Sigmoid colon (tissue), 7 donors: Measurements from ENCODE around the gene GMFB. TPM values are rescaled to one million over a fixed set of nuclear protein-coding genes. Genes with fewer than 3 reads are reported as not detected.

Experiments
- DNase-seq: peaks from one replicate; pipeline ENCODE4 v3.0.0-alpha.2; 2019
- H3K27ac ChIP-seq, 4 donors: fragments of 200-600 bp; sonication (generic); one replicate each; pipeline ENCODE4 v1.5.1; 2016 to 2019; ENCODE audit warnings: mild to moderate bottlenecking in 1 of 4
- H3K27me3 ChIP-seq, 3 donors: fragments of 200-600 bp; sonication (generic); one replicate each; pipeline ENCODE4 v1.5.1; 2019; ENCODE audit warnings: mild to moderate bottlenecking in 1 of 3
- H3K36me3 ChIP-seq, 4 donors: fragments of 200-600 bp; sonication (generic); one replicate each; pipeline ENCODE4 v1.5.1; 2016 to 2019
- H3K4me1 ChIP-seq, 4 donors: fragments of 200-600 bp; sonication (generic); one replicate each; pipeline ENCODE4 v1.5.1; 2017 to 2019
- H3K4me3 ChIP-seq, 4 donors: fragments of 200-600 bp; sonication (generic); one replicate each; pipeline ENCODE4 v1.5.1; 2017 to 2019; ENCODE audit warnings: mild to moderate bottlenecking in 2 of 4, moderate library complexity in 1 of 4
- H3K9me3 ChIP-seq, 4 donors: fragments of 200-600 bp in 3 of 4; sonication (generic) in 3 of 4; one replicate each; pipeline versions ENCODE4 v1.5.1 to v1.6.1; 2013 to 2019
- CTCF ChIP-seq, 4 experiments: fragments of 450-650 bp in 3 of 4; fragments of 200-600 bp in 1 of 4; IDR thresholded peaks; one replicate each; pipeline ENCODE4 v1.5.1; 2016 to 2019; ENCODE audit warnings: antibody characterized with exemption in 4 of 4, mild to moderate bottlenecking in 3 of 4, moderate library complexity in 2 of 4
- EP300 ChIP-seq, 4 donors: sonication (generic); formaldehyde crosslinking; IDR thresholded peaks; one replicate each; pipeline ENCODE4 v1.6.1; 2017; ENCODE audit warnings: antibody characterized with exemption in 4 of 4
- POLR2A ChIP-seq, 2 donors: fragments of 450-650 bp; IDR thresholded peaks; one replicate each; pipeline ENCODE4 v1.6.1; 2016; ENCODE audit warnings: antibody characterized with exemption in 2 of 2, mild to moderate bottlenecking in 2 of 2, moderate library complexity in 2 of 2
- POLR2AphosphoS5 ChIP-seq, 4 donors: sonication (generic); formaldehyde crosslinking; IDR thresholded peaks; one replicate each; pipeline ENCODE4 v1.6.1; 2017; ENCODE audit warnings: antibody characterized with exemption in 4 of 4
- WGBS, 2 donors: extraction: QIAGEN DNeasy Blood & Tissue Kit; methylation state at CpG; one replicate each; pipeline ENCODE4 v1.1.7; 2013; 5-methylcytosine and 5-hydroxymethylcytosine counted together
- intact Hi-C: fragments of 100-400 bp; cut with DNase I; formaldehyde crosslinking; loops from one replicate; pipeline ENCODE4 v1.15.1; 2023
- polyA plus RNA-seq, 3 donors: library from polyadenylated mRNA; stranded (reverse); fragments of 200-250 nt; gene quantifications; one replicate each; pipeline ENCODE4 v1.2.3, GENCODE V29; 2013
- total RNA-seq, 4 donors: library from RNA; depleted of rRNA; stranded (reverse); fragments of >200 nt; gene quantifications; one replicate each; pipeline ENCODE4 v1.1.0, GENCODE V29; 2016
- donor health status: healthy with polysubstance abuse.
- donor health status: Bipolar disorder and iron deficiency.
- donor health status: healthy.

Gene GMFB
- total and polyA plus RNA-seq, 7 donors = 24.6 to 72.8 (median 48.2) TPM

- no peaks in the 10 kb centered on the region for H3K36me3 ChIP-seq
- no peak overlapping the region for H3K27ac ChIP-seq
- no peaks in the 10 kb centered on the region for H3K9me3 ChIP-seq
- TF ChIP-seq EP300 (IDR thresholded peaks at IDR 0.05) (no peak), POLR2A (IDR thresholded peaks at IDR 0.05) (no peak), CTCF (IDR thresholded peaks at IDR 0.05) (no peak), POLR2AphosphoS5 (IDR thresholded peaks at IDR 0.05) (no peak)
- H3K4me3 ChIP-seq = no peak overlapping the region
- no peaks in the 10 kb centered on the region for H3K27me3 ChIP-seq
- intact Hi-C loops = no loop called here
- DNase-seq = no peak
- WGBS, 2 donors = 82 to 83% methylated on average over 3 of the region's 3 CpGs
- H3K4me1 ChIP-seq = no peaks in the 10 kb centered on the region
Observed at GRCh38 chr14:54500744-54501143, 12.0 kb upstream of the GMFB start.

DNA sequence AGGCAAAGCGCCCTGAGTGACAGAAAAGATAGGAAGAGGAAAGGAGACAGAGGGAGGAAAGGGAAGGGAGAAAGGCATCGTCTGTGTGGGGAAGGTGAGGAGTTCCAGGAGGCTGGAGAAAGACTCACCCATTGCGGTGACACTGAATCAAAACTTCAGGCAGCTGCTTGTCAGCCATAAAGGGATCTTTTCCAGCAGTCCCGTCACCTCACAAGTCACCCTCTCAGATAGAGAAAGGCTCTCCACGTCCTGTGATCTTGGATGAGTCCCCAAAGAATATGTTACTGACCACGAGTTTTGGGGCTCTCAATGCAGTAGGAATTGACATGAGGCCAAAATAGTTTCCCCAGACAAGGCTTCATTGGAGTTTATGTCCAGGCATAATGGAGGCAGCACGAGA lies 9.8 kb upstream of the GMFB start:
- no peaks in the 10 kb centered on the region for H3K4me1 ChIP-seq
- H3K36me3 ChIP-seq = no peaks in the 10 kb centered on the region
- WGBS, 2 donors = 62 to 76% methylated on average over 7 of the region's 7 CpGs
- H3K9me3 ChIP-seq = no peaks in the 10 kb centered on the region
- intact Hi-C loops = no loop called here
- TF ChIP-seq EP300 (IDR thresholded peaks at IDR 0.05) = no peak
- no peak for TF ChIP-seq CTCF (IDR thresholded peaks at IDR 0.05)
- TF ChIP-seq POLR2A (IDR thresholded peaks at IDR 0.05) = no peak
- no peak for TF ChIP-seq POLR2AphosphoS5 (IDR thresholded peaks at IDR 0.05)
- H3K4me3 ChIP-seq = no peak overlapping the region
- H3K27me3 ChIP-seq = no peaks in the 10 kb centered on the region
- no peak for DNase-seq
- no peak overlapping the region for H3K27ac ChIP-seq

DNA sequence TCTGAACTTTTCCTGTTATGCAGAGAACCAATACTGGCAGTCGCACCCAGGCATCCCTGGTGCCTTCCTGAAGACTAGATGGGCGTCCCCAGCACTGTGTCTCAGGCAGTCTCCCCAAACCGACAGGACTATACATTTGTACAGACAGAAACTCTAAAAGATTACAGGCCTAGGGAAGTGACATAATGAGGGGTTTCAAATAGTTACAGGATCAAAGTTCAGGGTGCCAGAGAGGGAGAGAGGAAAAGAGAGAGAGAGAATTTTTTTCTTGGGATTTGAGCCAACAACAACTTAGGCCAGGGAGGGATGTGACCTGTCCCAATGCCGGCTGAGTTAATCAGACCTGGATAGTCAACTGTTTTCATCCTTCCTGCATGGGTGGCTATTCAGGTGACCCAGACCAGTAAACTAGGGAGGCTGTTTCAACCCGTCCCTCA lies 9.3 kb upstream of the GMFB start:
- no peaks in the 10 kb centered on the region for H3K27me3 ChIP-seq
- no peak overlapping the region for H3K4me3 ChIP-seq
- 23 to 65% methylated on average over 5 of the region's 5 CpGs for WGBS, 2 donors

GRCh38 chr14:54497224-54497623 lies 8.4 kb upstream of the GMFB start:
- intact Hi-C loops = no loop called here
- H3K27me3 ChIP-seq = no peaks in the 10 kb centered on the region
- no peaks in the 10 kb centered on the region for H3K4me1 ChIP-seq
- 63 to 76% methylated on average over 2 of the region's 2 CpGs for WGBS, 2 donors
- no peak overlapping the region for H3K27ac ChIP-seq
- DNase-seq = no peak
- TF ChIP-seq EP300 (IDR thresholded peaks at IDR 0.05) (no peak), CTCF (IDR thresholded peaks at IDR 0.05) (no peak), POLR2A (IDR thresholded peaks at IDR 0.05) (no peak), POLR2AphosphoS5 (IDR thresholded peaks at IDR 0.05) (no peak)
- H3K4me3 ChIP-seq = no peak overlapping the region
- H3K9me3 ChIP-seq = no peaks in the 10 kb centered on the region
- no peaks in the 10 kb centered on the region for H3K36me3 ChIP-seq

More for the DNA sequence above, 9.3 kb upstream of the GMFB start:
- Histone ChIP-seq H3K27ac (no peak overlapping the region), H3K9me3 (no peaks in the 10 kb centered on the region), H3K4me1 (no peaks in the 10 kb centered on the region), H3K36me3 (no peaks in the 10 kb centered on the region)
- no peak for DNase-seq
- TF ChIP-seq EP300 (IDR thresholded peaks at IDR 0.05) (no peak), CTCF (IDR thresholded peaks at IDR 0.05) (no peak), POLR2AphosphoS5 (IDR thresholded peaks at IDR 0.05) (no peak), POLR2A (IDR thresholded peaks at IDR 0.05) (no peak)
- intact Hi-C loops = no loop called here

- Histone ChIP-seq H3K4me3 (no peak overlapping the region), H3K4me1 (peaks cover 0 to 10% (median 7%) of the 10 kb centered on the region in 4 donors), H3K36me3 (no peaks in the 10 kb centered on the region), H3K27me3 (no peaks in the 10 kb centered on the region), H3K27ac (no peak overlapping the region), H3K9me3 (no peaks in the 10 kb centered on the region)
- intact Hi-C loops = no loop called here
- DNase-seq = no peak
- 24 to 74% methylated on average over 13 of the region's 13 CpGs for WGBS, 2 donors
- TF ChIP-seq CTCF (IDR thresholded peaks at IDR 0.05) (no peak), POLR2A (IDR thresholded peaks at IDR 0.05) (no peak), POLR2AphosphoS5 (IDR thresholded peaks at IDR 0.05) (no peak), EP300 (IDR thresholded peaks at IDR 0.05) (no peak)
Observed at GRCh38 chr14:54493293-54493692, 4.5 kb upstream of the GMFB start.
